K562 (cell line): ENCODE data around the gene UBXN10. TPM values are rescaled to one million over a fixed set of nuclear protein-coding genes. Genes with fewer than 3 reads are reported as not detected.

Experiments used
- CBFB ChIP-seq: sonication (generic); formaldehyde crosslinking; IDR thresholded peaks from 2 replicates; pipeline ENCODE4 v1.4.0; 2020; ENCODE audit warnings: mild to moderate bottlenecking, missing genetic modification reagents
- CREB1 ChIP-seq, 2 experiments: sonication (generic) in 1 of 2; formaldehyde crosslinking in 1 of 2; IDR thresholded peaks; 2 replicates each; pipeline versions ENCODE4 v1.6.1 to v1.8.0; 2012 to 2022; ENCODE audit warnings: inconsistent platforms in 1 of 2, mild to moderate bottlenecking in 1 of 2, missing genetic modification reagents in 1 of 2, moderate library complexity in 1 of 2
- ELF4 ChIP-seq: fragments of 450-650 bp; formaldehyde crosslinking; IDR thresholded peaks from 2 replicates; pipeline ENCODE4 v1.4.0; 2022; ENCODE audit warnings: missing genetic modification characterization
- SMARCB1 ChIP-seq: IDR thresholded peaks from 2 replicates; pipeline ENCODE4 v1.6.1; 2011; ENCODE audit warnings: improper control_type of control experiment, low read depth; ENCODE audit not compliant: insufficient read length
- TRIM24 ChIP-seq, 2 experiments: fragments of 450-650 bp; IDR thresholded peaks; 2 replicates each; pipeline ENCODE4 v1.6.1; 2016
- YBX1 ChIP-seq: fragments of 450-650 bp; IDR thresholded peaks from 2 replicates; pipeline ENCODE4 v1.7.1; 2016; ENCODE audit warnings: mild to moderate bottlenecking
- ZBTB33 ChIP-seq: sonication (generic); formaldehyde crosslinking; IDR thresholded peaks from 2 replicates; pipeline ENCODE4 v1.8.1; 2023; ENCODE audit warnings: mild to moderate bottlenecking, missing genetic modification reagents
- ZFX ChIP-seq: sonication (generic); formaldehyde crosslinking; IDR thresholded peaks from 2 replicates; pipeline ENCODE4 v1.8.0; 2022; ENCODE audit warnings: mild to moderate bottlenecking, missing genetic modification reagents, moderate library complexity
- ZHX1 ChIP-seq: fragments of 150-350 bp; conservative IDR thresholded peaks from 2 replicates; pipeline ENCODE4 v1.6.1; 2014; ENCODE audit warnings: low read length
- ZNF24 ChIP-seq: fragments of 450-650 bp; IDR thresholded peaks from 2 replicates; pipeline ENCODE4 v1.6.1; 2016
- ZNF696 ChIP-seq: fragments of 250-450 bp; sonication (Bioruptor Pico); conservative IDR thresholded peaks from 2 replicates; pipeline ENCODE4 v1.4.0; 2020; ENCODE audit warnings: mild to moderate bottlenecking, moderate library complexity
- ZNF785 ChIP-seq: fragments of 250-450 bp; sonication (Bioruptor Pico); IDR thresholded peaks from 2 replicates; pipeline ENCODE4 v1.4.0; 2020; ENCODE audit warnings: mild to moderate bottlenecking
- polyA plus RNA-seq, 8 experiments: library from polyadenylated mRNA; depleted of rRNA in 4 of 8; stranded (reverse) in 5 of 8; unstranded in 3 of 8; fragments of >200 nt; fragmentation: Nextera tagmentation in 2 of 8; fragmentation: Illumina TruSeq in 1 of 8; extraction: Ambion mirVana in 2 of 8; extraction: Trizol in 1 of 8; gene quantifications; 2 replicates each; pipeline versions ENCODE4 v1.2.1 to v1.2.3, GENCODE V29; 2011 to 2014; ENCODE audit warnings: inconsistent platforms in 1 of 8, missing spikeins in 1 of 8
- total RNA-seq, 7 experiments: library from RNA; depleted of rRNA in 6 of 7; stranded (reverse); fragments of >200 nt in 6 of 7; fragmentation: Illumina TruSeq in 2 of 7; extraction: Trizol in 2 of 7; gene quantifications; 2 replicates each; pipeline versions ENCODE4 v1.2.1 to v1.2.3, GENCODE V29; 2011 to 2021; ENCODE audit warnings: low replicate concordance in 1 of 7

UBXN10 gene
- total and polyA plus RNA-seq, 9 of the 15 experiments (the other 6 are each of a cell fraction or from before 2014, with no cell fraction given), result 10.7 to 17.7 (median 13.6) TPM

DNA sequence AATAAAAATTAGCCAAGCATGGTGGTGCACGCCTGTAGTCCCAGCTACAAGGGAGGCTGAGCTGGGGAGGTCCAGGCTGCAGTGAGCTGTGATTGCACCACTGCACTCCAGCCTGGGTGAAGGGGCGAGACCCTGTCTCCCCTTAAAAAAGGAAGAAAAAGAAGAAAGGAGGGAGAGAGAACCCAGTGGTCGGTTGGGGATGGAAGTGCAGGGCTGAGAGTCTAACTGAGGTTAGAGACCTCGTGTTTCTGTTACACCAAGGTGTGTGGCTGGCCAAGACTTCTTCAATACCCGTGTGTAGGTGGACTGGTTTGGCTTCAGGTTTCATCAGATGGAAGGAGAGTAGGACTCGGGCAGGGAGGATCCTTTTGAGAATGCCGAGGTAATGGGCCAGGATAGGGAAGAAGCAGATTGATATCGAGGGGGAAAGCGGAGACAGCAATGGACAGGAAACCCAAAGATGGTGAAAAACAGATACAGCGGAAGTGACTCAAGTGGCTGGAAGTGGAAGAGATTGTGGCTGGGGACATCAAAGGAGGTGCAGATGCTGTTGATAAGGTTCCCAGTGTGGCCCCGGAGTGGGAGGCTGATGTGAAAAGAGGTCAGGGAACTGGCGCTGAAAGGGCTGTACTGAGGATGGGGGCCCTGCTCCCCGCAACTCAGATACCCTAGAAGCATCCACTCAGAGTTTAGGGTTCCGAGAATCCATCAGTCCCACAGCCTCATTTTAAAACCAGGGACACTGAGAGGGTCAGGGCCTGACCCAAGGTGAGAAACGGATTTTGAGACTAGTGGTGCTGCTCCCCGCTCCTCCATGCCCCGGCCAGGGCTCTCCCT, 681 bp upstream of the UBXN10 start (continued):
- no peak; the same call in 1 of the 2 replicates for TF ChIP-seq ZNF24
- TF ChIP-seq ZHX1, result no peak
- no peak for TF ChIP-seq ZNF696 (CRISPR knock-in tag)
- TF ChIP-seq ELF4 (CRISPR knock-in tag), result peak; percentile 75; the same call in 1 of the 2 replicates
- 0 out of 2 replicates have a peak, but pooled peaks have one; percentile 8 for TF ChIP-seq ZBTB33
- TF ChIP-seq ZNF785 (CRISPR knock-in tag), result no peak
- no peak for TF ChIP-seq ZFX (CRISPR knock-in tag)
- peak; percentile 69; the same call in 1 of the 2 replicates for TF ChIP-seq CBFB (CRISPR knock-in tag)
- TF ChIP-seq TRIM24 (IDR thresholded peaks at IDR 0.05), result peak; percentile 77 to 80
- no peak for TF ChIP-seq CREB1 (IDR thresholded peaks at IDR 0.05)
- TF ChIP-seq CREB1 (CRISPR knock-in tag; IDR thresholded peaks at IDR 0.05), result no peak
- TF ChIP-seq YBX1, result no peak
- peak; percentile 24 for TF ChIP-seq SMARCB1
